CD4-positive, alpha-beta memory T cell (primary cell): Measurements from ENCODE around the gene FFAR2. TPM values are rescaled to one million over a fixed set of nuclear protein-coding genes. Genes with fewer than 3 reads are reported as not detected.
"Not testable (repeated sequence)": the region's sequence is repeated elsewhere in the genome, so short reads cannot be mapped to it uniquely, and the experiment has no call there.

ENCODE experiments used
- CTCF ChIA-PET: fragments of 350-600 bp; sonication (Branson Sonifier 250); formaldehyde crosslinking; loops from one replicate; lab custom pipeline; 2021; ENCODE audit warnings: inconsistent platforms; ENCODE audit not compliant: partially characterized antibody; lab: Charles Lee
- POLR2A ChIA-PET: fragments of 350-600 bp; sonication (Branson Sonifier 250); formaldehyde crosslinking; loops from one replicate; lab custom pipeline; 2021; ENCODE audit not compliant: partially characterized antibody; lab: Charles Lee
- DNase-seq, 5 donors: peaks; one replicate each; pipeline versions ENCODE4 v3.0.0 to v3.0.0-alpha.2; 2020 to 2022; ENCODE audit warnings: mixed read lengths in 1 of 5
- H3K27ac ChIP-seq: one replicate; pipeline ENCODE4 v1.7.0; 2013; ENCODE audit warnings: low read depth, low read length
- H3K27me3 ChIP-seq: 2 replicates; pipeline ENCODE4 v1.7.0; 2013; ENCODE audit warnings: mild to moderate bottlenecking, low read length, moderate library complexity; ENCODE audit not compliant: insufficient read depth
- H3K36me3 ChIP-seq: 2 replicates; pipeline ENCODE4 v1.7.0; 2013; ENCODE audit warnings: mild to moderate bottlenecking, low read length, moderate library complexity; ENCODE audit not compliant: insufficient read depth
- H3K4me1 ChIP-seq: 2 replicates; pipeline ENCODE4 v1.7.0; 2013; ENCODE audit warnings: mild to moderate bottlenecking, low read length, moderate library complexity; ENCODE audit not compliant: insufficient read depth
- H3K4me3 ChIP-seq, 2 donors: one replicate each; pipeline ENCODE4 v1.7.0; 2013; ENCODE audit warnings: low read length in 2 of 2, mild to moderate bottlenecking in 1 of 2
- H3K9me3 ChIP-seq, 2 donors: one replicate each; pipeline ENCODE4 v1.7.0; 2013; ENCODE audit warnings: low read length in 2 of 2, control low read depth in 1 of 2; ENCODE audit not compliant: control insufficient read depth in 1 of 2
- H3K27ac Mint-ChIP-seq, 7 donors: one replicate each; pipeline ENCODE4 v1.8.0; 2020 to 2021; ENCODE audit warnings: mixed read lengths in 7 of 7, mild to moderate bottlenecking in 6 of 7, inconsistent platforms in 3 of 7, moderate library complexity in 3 of 7
- H3K27me3 Mint-ChIP-seq, 2 donors: one replicate each; pipeline ENCODE4 v1.8.0; 2020 to 2021; ENCODE audit warnings: mixed read lengths in 2 of 2
- H3K36me3 Mint-ChIP-seq, 2 donors: one replicate each; pipeline ENCODE4 v1.8.0; 2020 to 2021; ENCODE audit warnings: mixed read lengths in 2 of 2, inconsistent platforms in 1 of 2, mild to moderate bottlenecking in 1 of 2
- H3K4me1 Mint-ChIP-seq, 4 donors: one replicate each; pipeline ENCODE4 v1.8.0; 2020 to 2021; ENCODE audit warnings: mixed read lengths in 4 of 4, mild to moderate bottlenecking in 1 of 4
- H3K4me3 Mint-ChIP-seq, 8 donors: one replicate each; pipeline ENCODE4 v1.8.0; 2020 to 2021; ENCODE audit warnings: mixed read lengths in 8 of 8, mild to moderate bottlenecking in 7 of 8, moderate library complexity in 6 of 8, inconsistent platforms in 3 of 8
- H3K9me3 Mint-ChIP-seq, 8 donors: one replicate each; pipeline ENCODE4 v1.8.0; 2020 to 2021; ENCODE audit warnings: mixed read lengths in 8 of 8, mild to moderate bottlenecking in 5 of 8, inconsistent platforms in 3 of 8, moderate library complexity in 1 of 8
- intact Hi-C: fragments of 100-400 bp; cut with micrococcal nuclease; formaldehyde crosslinking; loops from one replicate; pipeline ENCODE4 v1.15.1; 2023
- polyA plus RNA-seq, 2 donors: library from polyadenylated mRNA; unstranded; fragments of 300-500 nt; fragmentation: Illumina TruSeq; gene quantifications; one replicate each; pipeline ENCODE4 v1.2.3, GENCODE V29; 2021
- total RNA-seq, 2 experiments: library from RNA; stranded (reverse); gene quantifications; one replicate each; pipeline ENCODE4 v1.2.3, GENCODE V29; 2021

FFAR2 gene
- total and polyA plus RNA-seq, 4 experiments from 2014 or later, result 0.15 TPM; not detected in 3

GRCh38 chr19:35471075-35471474 is 23.0 kb downstream of the FFAR2 start:
- CTCF ChIA-PET, result interaction anchor here (2.6 to 6.2 kb wide), 2 partner anchors 24 to 118 kb away, joined by 7 to 97 read pairs; no protein-coding TSS in a partner anchor

GRCh38 chr19:35471946-35472345 is 23.9 kb downstream of the FFAR2 start:
- H3K36me3 Mint-ChIP-seq, result no peaks in the 10 kb centered on the region
- H3K4me1 Mint-ChIP-seq, result peaks cover 0 to 6% (median 0%) of the 10 kb centered on the region in 4 donors
- Histone ChIP-seq H3K36me3 (no peaks in the 10 kb centered on the region), H3K4me3 (no peak overlapping the region), H3K27me3 (no peaks in the 10 kb centered on the region), H3K27ac (no peak overlapping the region), H3K9me3 (no peaks in the 10 kb centered on the region), H3K4me1 (peaks cover 6% of the 10 kb centered on the region)
- no peak overlapping the region for H3K27ac Mint-ChIP-seq
- peaks cover 0 to 1% (median 0%) of the 10 kb centered on the region in 8 donors for H3K9me3 Mint-ChIP-seq
- no peak for DNase-seq
- intact Hi-C loops, result no loop called here
- POLR2A ChIA-PET, result no interaction called here
- no peaks in the 10 kb centered on the region for H3K27me3 Mint-ChIP-seq
- CTCF ChIA-PET, result interaction anchor here (1.1 to 3.1 kb wide), 4 partner anchors 9 to 123 kb away, joined by 3 to 13 read pairs (median 6); no protein-coding TSS in a partner anchor
- no peak overlapping the region for H3K4me3 Mint-ChIP-seq

More at GRCh38 chr19:35471075-35471474, 23.0 kb downstream of the FFAR2 start:
- H3K27ac Mint-ChIP-seq, H3K27me3 ChIP-seq, H3K36me3 Mint-ChIP-seq, H3K9me3 ChIP-seq, intact Hi-C loops, POLR2A ChIA-PET, H3K27ac ChIP-seq, H3K9me3 Mint-ChIP-seq, H3K4me1 ChIP-seq, H3K36me3 ChIP-seq, H3K4me3 Mint-ChIP-seq, DNase-seq, H3K27me3 Mint-ChIP-seq, H3K4me1 Mint-ChIP-seq, H3K4me3 ChIP-seq: not testable (repeated sequence)

- no peak overlapping the region for H3K4me3 ChIP-seq
- H3K27me3 ChIP-seq, result no peaks in the 10 kb centered on the region
- Mint-ChIP-seq H3K36me3 (no peaks in the 10 kb centered on the region), H3K4me1 (no peaks in the 10 kb centered on the region), H3K9me3 (peaks cover 0 to 1% (median 0%) of the 10 kb centered on the region in 8 donors), H3K27ac (no peak overlapping the region), H3K4me3 (no peak overlapping the region), H3K27me3 (no peaks in the 10 kb centered on the region)
- intact Hi-C loops, result no loop called here
- no peak overlapping the region for H3K27ac ChIP-seq
- ChIA-PET POLR2A (no interaction called here), CTCF (interaction anchor here (1.4 to 3.1 kb wide), 3 partner anchors 21 to 407 kb away, joined by 3 to 13 read pairs (median 6); no protein-coding TSS in a partner anchor)
- no peaks in the 10 kb centered on the region for H3K36me3 ChIP-seq
- H3K4me1 ChIP-seq, result no peaks in the 10 kb centered on the region
- DNase-seq, result no peak
- H3K9me3 ChIP-seq, result no peaks in the 10 kb centered on the region
These were observed 26.0 kb downstream of the FFAR2 start for GRCh38 chr19:35474104-35474503.

- H3K36me3 Mint-ChIP-seq, H3K9me3 ChIP-seq, H3K4me1 Mint-ChIP-seq, DNase-seq, H3K27me3 ChIP-seq, H3K4me1 ChIP-seq, H3K4me3 Mint-ChIP-seq, H3K27ac ChIP-seq, POLR2A ChIA-PET, intact Hi-C loops, H3K27me3 Mint-ChIP-seq, H3K36me3 ChIP-seq, H3K9me3 Mint-ChIP-seq, H3K4me3 ChIP-seq: not testable (repeated sequence)
- CTCF ChIA-PET, result interaction anchor here (0.7 to 3.1 kb wide), 4 partner anchors 21 to 408 kb away, joined by 3 to 13 read pairs (median 4); no protein-coding TSS in a partner anchor
- peak overlapping the region in 1 of 7 donors; percentile 23 for H3K27ac Mint-ChIP-seq
These were observed 26.5 kb downstream of the FFAR2 start for GRCh38 chr19:35474594-35474993.

GRCh38 chr19:35476149-35476548 is 28.1 kb downstream of the FFAR2 start:
- H3K4me3 ChIP-seq, result no peak overlapping the region
- ChIA-PET CTCF (interaction anchor here (2.5 kb wide), 1 partner anchor 123 kb away, joined by 8 read pairs; no protein-coding TSS in a partner anchor), POLR2A (no interaction called here)
- Mint-ChIP-seq H3K27ac (no peak overlapping the region), H3K9me3 (peaks cover 0 to 1% (median 0%) of the 10 kb centered on the region in 8 donors), H3K4me3 (no peak overlapping the region), H3K4me1 (no peaks in the 10 kb centered on the region), H3K36me3 (no peaks in the 10 kb centered on the region), H3K27me3 (no peaks in the 10 kb centered on the region)
- DNase-seq, result no peak
- no peaks in the 10 kb centered on the region for H3K9me3 ChIP-seq
- intact Hi-C loops, result no loop called here
- H3K36me3 ChIP-seq, result no peaks in the 10 kb centered on the region
- H3K27me3 ChIP-seq, result no peaks in the 10 kb centered on the region
- no peak overlapping the region for H3K27ac ChIP-seq
- no peaks in the 10 kb centered on the region for H3K4me1 ChIP-seq

- peaks cover 0 to 1% (median 0%) of the 10 kb centered on the region in 8 donors for H3K9me3 Mint-ChIP-seq
- ChIA-PET CTCF (interaction anchor here (0.6 to 2.5 kb wide), 4 partner anchors 8 to 126 kb away, joined by 3 to 8 read pairs (median 6); no protein-coding TSS in a partner anchor), POLR2A (no interaction called here)
- no peak overlapping the region for H3K27ac Mint-ChIP-seq
- DNase-seq, result no peak
- Histone ChIP-seq H3K36me3 (no peaks in the 10 kb centered on the region), H3K27ac (no peak overlapping the region), H3K4me3 (no peak overlapping the region), H3K4me1 (no peaks in the 10 kb centered on the region), H3K27me3 (no peaks in the 10 kb centered on the region), H3K9me3 (no peaks in the 10 kb centered on the region)
- no peaks in the 10 kb centered on the region for H3K4me1 Mint-ChIP-seq
- intact Hi-C loops, result no loop called here
- no peaks in the 10 kb centered on the region for H3K36me3 Mint-ChIP-seq
- peaks cover 0 to 2% of the 10 kb centered on the region in 2 donors for H3K27me3 Mint-ChIP-seq
- H3K4me3 Mint-ChIP-seq, result no peak overlapping the region
These were observed 31.0 kb downstream of the FFAR2 start for GRCh38 chr19:35478794-35479677.

- POLR2A ChIA-PET, result no interaction called here
- H3K27me3 Mint-ChIP-seq, result peaks cover 3 to 5% of the 10 kb centered on the region in 2 donors
- H3K36me3 Mint-ChIP-seq, result no peaks in the 10 kb centered on the region
- peaks cover 0 to 1% (median 0%) of the 10 kb centered on the region in 4 donors for H3K4me1 Mint-ChIP-seq
- H3K36me3 ChIP-seq, result no peaks in the 10 kb centered on the region
- no peaks in the 10 kb centered on the region for H3K4me1 ChIP-seq
- no peaks in the 10 kb centered on the region for H3K27me3 ChIP-seq
- CTCF ChIA-PET, result interaction anchor here (1.0 kb wide), 1 partner anchor 28 kb away, joined by 3 read pairs; no protein-coding TSS in a partner anchor
- H3K9me3 ChIP-seq, result no peaks in the 10 kb centered on the region
- no peaks in the 10 kb centered on the region for H3K9me3 Mint-ChIP-seq
- H3K27ac ChIP-seq, result no peak overlapping the region
- H3K27ac Mint-ChIP-seq, result no peak overlapping the region
- intact Hi-C loops, result no loop called here
- H3K4me3 Mint-ChIP-seq, result no peak overlapping the region
- no peak for DNase-seq
- H3K4me3 ChIP-seq, result no peak overlapping the region
These were observed 35.0 kb downstream of the FFAR2 start for GRCh38 chr19:35483089-35483488.
